ENCODE data around the gene HNMT.
"Not testable (repeated sequence)": the region's sequence is repeated elsewhere in the genome, so short reads cannot be mapped to it uniquely, and the experiment has no call there.

The HNMT gene

GRCh38 chr2:137964066-137964858 lies at the start of gene HNMT:
TSS of gene HNMT (plus strand) at chr2:137964473. CDS start at chr2:137964492, 19 bp downstream.
- DNase-seq: peak; percentile 87

DNA sequence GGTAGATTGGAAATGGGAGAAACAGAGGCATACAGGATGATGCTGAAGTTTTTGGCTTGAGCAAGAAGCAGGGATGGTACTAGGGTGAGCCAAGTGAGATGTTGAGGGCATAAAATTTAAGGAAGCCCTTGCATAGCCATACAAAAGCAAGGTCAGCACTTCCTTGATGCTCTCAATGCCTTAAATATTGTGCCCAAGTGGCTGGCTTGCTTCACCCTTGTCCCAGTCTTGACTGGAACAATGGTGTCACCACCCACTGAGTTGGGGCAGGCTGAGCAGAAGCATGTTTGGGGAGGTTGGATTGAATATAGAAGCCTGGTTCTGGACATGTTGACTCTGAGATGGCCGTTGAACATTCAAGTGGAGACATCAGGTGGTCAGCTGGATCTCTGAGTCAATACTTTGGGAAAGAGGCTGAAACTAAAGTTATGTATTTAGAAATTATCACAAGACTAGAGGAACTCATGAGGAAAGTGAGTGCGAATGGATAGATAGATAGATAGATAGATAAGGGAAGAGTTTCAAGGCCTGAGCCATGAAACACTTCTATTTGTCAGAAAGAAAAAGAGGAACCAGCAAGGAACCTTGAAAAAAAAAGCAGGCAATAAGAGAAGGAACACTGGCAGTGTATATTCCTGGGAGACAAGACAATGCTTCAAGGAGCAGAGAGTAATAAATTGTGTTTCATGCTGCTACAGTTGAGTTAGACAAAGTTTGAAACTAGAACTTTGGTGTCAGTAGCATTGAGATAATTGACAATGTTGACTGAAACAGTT lies 43.0 kb upstream of the HNMT start:
- DNase-seq: no peak

DNA sequence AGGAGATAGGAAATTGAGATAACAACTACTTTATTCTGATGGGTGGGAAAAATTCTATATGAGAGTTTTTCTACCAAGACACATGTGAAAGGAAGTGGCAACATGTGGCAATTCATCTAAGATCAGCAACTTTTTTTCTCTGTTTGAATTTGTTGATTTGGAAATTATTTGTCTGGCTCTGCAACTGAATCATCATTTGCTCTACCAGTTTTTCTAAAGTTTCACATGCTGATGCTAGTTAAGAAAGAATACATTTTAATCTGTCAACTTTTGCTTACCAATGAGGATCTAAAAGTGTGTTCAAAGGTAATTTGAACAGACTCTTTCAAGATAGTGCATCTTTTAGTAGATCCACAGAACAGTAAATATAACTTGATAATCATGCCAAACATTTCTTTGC lies 42.1 kb upstream of the HNMT start:
- DNase-seq: not testable (repeated sequence)

GRCh38 chr2:137924019-137924418 lies 40.3 kb upstream of the HNMT start:
- no peak for DNase-seq

DNA sequence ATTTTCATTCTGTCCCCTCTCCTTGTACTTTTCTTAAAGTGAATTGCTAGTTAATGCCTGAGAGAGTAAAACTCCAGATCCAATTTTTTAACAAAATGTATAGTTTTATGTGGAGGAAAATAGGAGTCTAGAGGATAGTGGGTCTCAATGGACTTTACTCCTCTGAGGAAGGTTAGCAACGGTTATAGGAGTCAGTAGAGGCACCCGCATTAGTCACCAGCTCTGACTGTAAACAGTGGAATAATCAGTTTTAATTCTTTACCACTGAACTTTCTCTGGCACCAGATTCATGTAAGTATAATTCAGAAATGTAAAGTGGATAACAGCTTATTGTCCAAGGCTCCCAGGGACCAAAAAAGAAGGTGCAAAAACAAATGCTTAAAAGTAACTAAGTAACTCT lies 38.7 kb upstream of the HNMT start:
- DNase-seq: no peak

DNA sequence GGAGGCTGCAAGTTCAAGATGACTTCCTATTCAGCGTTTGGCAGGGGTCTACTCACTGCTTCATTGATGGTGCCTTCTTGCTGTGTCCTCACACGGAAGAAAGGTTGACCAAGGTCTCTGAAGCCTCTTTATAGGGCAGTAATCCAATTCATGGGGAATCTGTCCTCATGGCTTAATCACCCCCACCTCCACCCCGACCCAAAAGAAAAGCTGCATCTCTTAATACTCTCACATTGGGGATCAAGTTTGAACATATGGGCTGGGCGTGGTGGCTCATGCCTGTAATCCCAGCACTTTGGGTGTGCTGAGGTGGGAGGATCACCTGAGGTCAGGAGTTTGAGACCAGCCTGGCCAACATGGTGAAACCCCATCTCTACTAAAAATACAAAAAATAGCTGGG lies 36.4 kb upstream of the HNMT start:
- no peak for DNase-seq

- peak; percentile 95 for DNase-seq
Measured at GRCh38 chr2:137928547-137929518, 35.4 kb upstream of the HNMT start.

DNA sequence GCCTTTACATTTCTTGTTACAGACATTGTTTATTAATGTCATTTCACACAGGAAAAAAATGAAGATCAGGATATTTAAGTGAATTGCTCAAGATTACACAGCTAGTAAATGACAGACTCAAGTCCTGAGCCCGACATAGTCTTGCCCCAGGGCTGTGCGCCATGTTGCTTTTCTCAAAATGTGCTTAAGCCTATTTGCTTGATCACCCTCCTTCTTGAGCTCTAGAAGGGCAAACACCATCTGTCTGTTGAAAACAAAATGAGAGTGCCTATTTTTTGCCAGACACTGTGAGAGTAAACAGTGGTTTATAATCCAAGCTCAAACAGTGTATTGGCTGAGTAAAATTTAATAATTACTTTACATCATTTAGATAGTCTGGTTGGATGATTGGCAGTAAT lies 34.8 kb upstream of the HNMT start:
- no peak for DNase-seq

- no peak for DNase-seq
Measured at GRCh38 chr2:137930146-137930545, 34.1 kb upstream of the HNMT start.

GRCh38 chr2:137935591-137935990 lies 28.7 kb upstream of the HNMT start:
- DNase-seq: no peak

GRCh38 chr2:137937246-137937645 lies 27.0 kb upstream of the HNMT start:
- no peak for DNase-seq

GRCh38 chr2:137937778-137938177 lies 26.5 kb upstream of the HNMT start:
- DNase-seq: peak; percentile 29

DNA sequence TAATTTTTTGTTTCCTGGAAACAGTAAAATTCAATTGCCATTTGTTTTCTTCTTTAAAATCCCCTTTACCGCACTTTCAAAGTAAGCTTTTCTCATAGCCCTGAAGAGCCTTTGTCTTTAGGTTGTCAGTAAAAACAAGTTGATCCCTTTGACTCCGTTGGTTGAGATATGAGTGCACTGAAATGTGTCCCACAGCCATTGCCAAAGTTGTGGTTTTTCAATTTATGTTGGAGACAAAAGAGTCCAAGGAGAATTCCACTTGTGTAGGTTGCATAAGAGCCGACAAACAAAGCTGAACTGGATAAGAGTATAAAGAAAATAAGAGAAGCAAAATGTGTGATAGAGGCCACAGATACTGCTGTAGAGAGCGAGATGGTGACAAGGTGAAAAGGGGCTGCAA lies 26.1 kb upstream of the HNMT start:
- peak; percentile 75 for DNase-seq

DNA sequence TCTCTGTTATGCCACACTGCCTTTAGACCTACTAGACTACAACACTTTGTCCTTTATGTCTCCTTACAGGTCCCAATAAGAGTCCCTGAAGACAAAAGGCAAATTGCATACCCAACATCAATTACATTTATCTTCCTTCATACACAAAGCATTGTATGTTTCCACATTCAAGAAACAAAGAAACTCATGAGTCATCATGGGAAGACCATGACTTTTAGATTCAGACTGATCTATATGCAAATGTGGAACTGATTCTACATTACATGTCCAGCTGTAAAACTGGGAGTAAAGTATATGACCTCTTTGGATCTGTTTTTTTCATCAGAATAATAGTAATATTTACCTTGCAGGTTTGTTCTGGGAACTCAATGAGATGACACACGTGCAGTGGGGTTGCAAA lies 25.2 kb upstream of the HNMT start:
- no peak for DNase-seq

DNA sequence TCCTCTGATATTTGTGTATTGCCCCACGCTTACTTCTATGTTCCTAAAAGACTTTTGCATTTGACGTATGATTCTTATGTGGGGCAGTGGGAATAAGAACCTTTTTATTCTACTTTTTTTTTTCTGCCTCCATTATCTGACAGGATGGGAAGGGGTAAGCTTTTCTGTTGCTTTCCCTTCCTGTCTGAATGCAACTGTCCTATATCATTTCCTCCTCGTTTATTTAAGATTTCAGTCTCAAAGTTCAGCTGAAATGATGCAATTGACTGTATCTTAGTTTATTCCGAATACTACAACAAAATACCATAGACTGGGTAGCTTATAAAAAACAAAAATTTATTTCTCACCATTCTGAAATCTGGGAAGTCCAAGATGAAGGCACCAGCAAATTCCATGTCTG lies 24.1 kb upstream of the HNMT start:
- DNase-seq: no peak

DNA sequence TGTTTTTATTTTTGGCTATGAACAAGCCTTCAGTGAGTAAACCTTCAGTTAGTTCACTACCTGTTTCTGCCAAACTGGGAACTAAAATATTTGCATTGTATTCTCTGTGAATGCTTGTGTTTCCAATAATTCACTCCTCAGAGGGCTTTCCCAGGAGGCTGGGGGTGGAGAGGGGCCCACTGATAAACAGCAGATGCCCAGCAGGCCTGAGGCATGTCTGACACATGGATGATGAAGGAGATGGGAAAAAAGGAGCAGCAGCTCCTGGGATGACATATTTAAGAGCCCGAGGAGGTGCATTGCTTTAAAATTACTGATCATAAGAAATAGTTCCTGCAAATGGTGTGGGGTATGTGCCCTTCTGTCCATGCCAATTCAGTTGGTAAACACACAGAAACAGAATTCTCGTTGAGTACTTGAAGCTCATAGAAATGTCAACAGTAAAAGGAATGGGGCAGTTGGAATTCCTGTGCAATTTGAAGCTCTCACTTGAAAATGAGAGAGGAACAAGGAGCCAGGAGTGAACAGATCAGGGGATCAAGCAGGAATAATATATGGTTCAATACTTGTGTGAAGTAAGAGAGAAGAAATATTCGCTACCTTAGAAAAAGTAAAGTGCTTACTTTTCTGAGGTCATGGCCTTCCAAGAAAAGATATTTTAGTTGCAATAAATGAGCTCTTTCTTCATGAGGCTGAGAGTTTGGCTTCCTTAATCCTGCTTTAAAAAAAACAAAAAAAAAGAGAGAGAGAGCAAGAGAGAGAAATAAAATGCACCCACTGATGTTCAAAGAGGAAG lies 22.0 kb upstream of the HNMT start:
- no peak for DNase-seq

- no peak for DNase-seq
Measured at GRCh38 chr2:137942833-137943677, 21.2 kb upstream of the HNMT start.

DNA sequence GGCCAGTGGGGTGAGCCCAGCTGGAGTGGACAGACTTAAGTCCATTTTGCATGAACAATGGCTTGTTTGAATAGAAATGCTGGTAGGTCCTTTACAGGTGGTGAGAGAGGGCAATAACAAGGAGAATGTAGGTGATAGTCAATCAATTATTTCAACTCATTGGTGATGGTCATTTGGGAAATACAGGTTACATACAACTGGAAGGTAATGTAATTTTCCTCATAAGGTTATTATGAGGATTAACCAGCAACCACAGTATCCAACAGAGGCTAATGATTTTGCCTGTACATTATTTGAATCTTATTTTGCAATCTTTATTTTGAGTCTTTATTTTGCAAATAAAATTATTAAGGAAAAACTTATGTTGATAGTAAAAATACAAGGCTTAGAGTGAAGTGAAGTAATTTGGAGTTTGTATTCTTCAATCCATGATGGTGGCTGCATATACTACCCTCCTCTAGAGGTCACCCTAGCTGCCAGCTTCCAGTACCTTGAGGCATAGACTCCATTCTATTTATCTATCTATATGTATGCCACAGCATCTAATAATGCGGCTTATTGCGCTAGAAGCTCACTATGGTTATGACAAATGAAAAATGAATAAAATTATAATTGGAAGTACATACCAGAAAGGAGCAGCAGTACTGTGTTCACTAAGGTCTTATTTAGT lies 20.5 kb upstream of the HNMT start:
- no peak for DNase-seq

DNA sequence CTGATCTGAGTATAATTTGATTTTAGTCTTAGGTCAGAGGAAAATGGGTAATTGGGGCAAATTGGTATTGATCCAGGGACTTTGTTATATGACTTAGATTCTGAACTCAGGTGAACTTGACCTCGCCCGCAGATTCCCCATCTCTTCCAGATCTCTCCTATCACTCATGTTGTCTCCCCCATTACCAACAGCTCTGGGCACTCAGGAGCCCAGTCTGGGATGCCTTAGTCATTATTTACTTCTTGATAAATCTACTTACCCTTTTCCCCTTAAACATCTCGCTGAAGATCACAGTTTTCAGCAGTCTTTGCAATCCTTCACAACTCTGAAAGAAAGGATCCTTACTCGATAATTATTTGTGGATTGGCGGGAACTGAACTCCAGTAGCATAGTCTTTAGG lies 19.6 kb upstream of the HNMT start:
- DNase-seq: no peak

DNA sequence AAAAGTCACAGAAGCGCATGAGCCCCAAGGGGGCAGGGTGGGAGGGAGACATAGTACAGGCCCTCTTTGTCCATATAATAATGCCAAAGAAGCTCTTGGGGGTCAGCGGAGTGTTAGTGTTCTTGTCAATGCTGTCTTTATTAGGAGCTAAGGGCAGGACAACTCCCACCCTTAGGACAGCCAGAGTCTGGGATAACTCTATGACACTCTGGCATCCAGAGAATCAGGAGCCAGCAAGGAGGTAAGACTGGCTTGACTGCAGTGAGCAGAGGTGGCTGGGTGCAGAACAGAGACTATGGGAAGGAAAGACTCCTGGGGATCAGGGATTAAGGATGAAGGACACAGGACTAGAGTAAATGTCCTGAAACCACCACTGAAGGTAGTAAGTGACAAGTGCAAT lies 19.0 kb upstream of the HNMT start:
- DNase-seq: no peak

- DNase-seq: no peak
Measured at GRCh38 chr2:137946227-137946626, 18.0 kb upstream of the HNMT start.
